ENCODE measurements around the gene ACAA2. TPM values are rescaled to one million over a fixed set of nuclear protein-coding genes. Genes with fewer than 3 reads are reported as not detected.
"Not testable (repeated sequence)": the region's sequence is repeated elsewhere in the genome, so short reads cannot be mapped to it uniquely, and the experiment has no call there.

ACAA2 gene
- total RNA-seq, 1 experiment from 2014 or later: 77.1 TPM

- Mint-ChIP-seq H3K4me1 (ENCODE audit: low read depth, unreplicated experiment) (no peaks in the 10 kb centered on the region), H3K9me3 (ENCODE audit: low read depth, unreplicated experiment) (no peaks in the 10 kb centered on the region), H3K27me3 (ENCODE audit: unreplicated experiment) (no peaks in the 10 kb centered on the region), H3K27ac (ENCODE audit: unreplicated experiment) (no peak overlapping the region), H3K4me3 (ENCODE audit: low read depth, unreplicated experiment) (no peak overlapping the region), H3K36me3 (ENCODE audit: insufficient read depth, unreplicated experiment) (peaks cover 17% of the 10 kb centered on the region)
- no peak for DNase-seq
- no TSS peak for BruUV-seq (replicated peaks)
- intact Hi-C loops (cut with micrococcal nuclease; ENCODE audit: unreplicated experiment): no loop called here
- no peak for TF ChIP-seq CTCF (IDR thresholded peaks at IDR 0.05; ENCODE audit: unreplicated experiment)
- CTCF ChIA-PET: no interaction called here
Measured at GRCh38 chr18:49841236-49842217, 28.2 kb upstream of the ACAA2 start.

- no peak for DNase-seq
- intact Hi-C loops (cut with micrococcal nuclease; ENCODE audit: unreplicated experiment): no loop called here
- TF ChIP-seq CTCF (IDR thresholded peaks at IDR 0.05; ENCODE audit: unreplicated experiment): no peak
- CTCF ChIA-PET: no interaction called here
- Mint-ChIP-seq H3K27ac (ENCODE audit: unreplicated experiment) (no peak overlapping the region), H3K36me3 (ENCODE audit: insufficient read depth, unreplicated experiment) (peaks cover 25% of the 10 kb centered on the region), H3K27me3 (ENCODE audit: unreplicated experiment) (no peaks in the 10 kb centered on the region), H3K9me3 (ENCODE audit: low read depth, unreplicated experiment) (no peaks in the 10 kb centered on the region), H3K4me3 (ENCODE audit: low read depth, unreplicated experiment) (no peak overlapping the region), H3K4me1 (ENCODE audit: low read depth, unreplicated experiment) (peaks cover 21% of the 10 kb centered on the region)
- no TSS peak for BruUV-seq (replicated peaks)
Measured at GRCh38 chr18:49839012-49839411, 25.7 kb upstream of the ACAA2 start.

DNA sequence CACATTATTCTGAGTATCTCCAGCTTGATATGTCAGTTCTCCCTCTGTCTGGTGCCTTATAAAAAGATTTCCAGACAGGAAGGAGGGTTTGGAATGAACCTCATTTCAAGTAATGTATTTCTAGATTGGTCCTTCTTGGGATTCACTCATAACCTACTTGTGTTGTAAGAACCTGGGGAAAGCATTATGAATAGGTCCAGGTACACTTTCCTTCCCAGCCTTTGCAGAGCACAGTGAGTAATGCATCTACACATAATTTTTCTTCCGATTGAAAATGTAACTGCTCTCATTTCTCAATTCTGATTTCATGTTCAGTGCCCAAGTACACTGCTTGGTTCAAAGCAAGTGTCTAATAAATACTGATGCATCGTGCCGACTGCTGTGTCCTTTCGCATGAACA lies 25.0 kb upstream of the ACAA2 start:
- no TSS peak for BruUV-seq (replicated peaks)
- no peak for TF ChIP-seq CTCF (IDR thresholded peaks at IDR 0.05; ENCODE audit: unreplicated experiment)
- no peak overlapping the region for H3K27ac Mint-ChIP-seq (ENCODE audit: unreplicated experiment)
- H3K27me3 Mint-ChIP-seq (ENCODE audit: unreplicated experiment): no peaks in the 10 kb centered on the region
- no peak for DNase-seq
- CTCF ChIA-PET: no interaction called here
- peaks cover 25% of the 10 kb centered on the region for H3K36me3 Mint-ChIP-seq (ENCODE audit: insufficient read depth, unreplicated experiment)
- peaks cover 27% of the 10 kb centered on the region for H3K4me1 Mint-ChIP-seq (ENCODE audit: low read depth, unreplicated experiment)
- H3K9me3 Mint-ChIP-seq (ENCODE audit: low read depth, unreplicated experiment): no peaks in the 10 kb centered on the region
- intact Hi-C loops (cut with micrococcal nuclease; ENCODE audit: unreplicated experiment): no loop called here
- H3K4me3 Mint-ChIP-seq (ENCODE audit: low read depth, unreplicated experiment): no peak overlapping the region

GRCh38 chr18:49837889-49838288 lies 24.6 kb upstream of the ACAA2 start:
- H3K4me3 Mint-ChIP-seq (ENCODE audit: low read depth, unreplicated experiment): no peak overlapping the region
- no peak for TF ChIP-seq CTCF (IDR thresholded peaks at IDR 0.05; ENCODE audit: unreplicated experiment)
- no peaks in the 10 kb centered on the region for H3K9me3 Mint-ChIP-seq (ENCODE audit: low read depth, unreplicated experiment)
- no TSS peak for BruUV-seq (replicated peaks)
- H3K27ac Mint-ChIP-seq (ENCODE audit: unreplicated experiment): no peak overlapping the region
- no peak for DNase-seq
- CTCF ChIA-PET: no interaction called here
- intact Hi-C loops (cut with micrococcal nuclease; ENCODE audit: unreplicated experiment): no loop called here
- H3K27me3 Mint-ChIP-seq (ENCODE audit: unreplicated experiment): no peaks in the 10 kb centered on the region
- H3K36me3 Mint-ChIP-seq (ENCODE audit: insufficient read depth, unreplicated experiment): peaks cover 25% of the 10 kb centered on the region
- peaks cover 32% of the 10 kb centered on the region for H3K4me1 Mint-ChIP-seq (ENCODE audit: low read depth, unreplicated experiment)

DNA sequence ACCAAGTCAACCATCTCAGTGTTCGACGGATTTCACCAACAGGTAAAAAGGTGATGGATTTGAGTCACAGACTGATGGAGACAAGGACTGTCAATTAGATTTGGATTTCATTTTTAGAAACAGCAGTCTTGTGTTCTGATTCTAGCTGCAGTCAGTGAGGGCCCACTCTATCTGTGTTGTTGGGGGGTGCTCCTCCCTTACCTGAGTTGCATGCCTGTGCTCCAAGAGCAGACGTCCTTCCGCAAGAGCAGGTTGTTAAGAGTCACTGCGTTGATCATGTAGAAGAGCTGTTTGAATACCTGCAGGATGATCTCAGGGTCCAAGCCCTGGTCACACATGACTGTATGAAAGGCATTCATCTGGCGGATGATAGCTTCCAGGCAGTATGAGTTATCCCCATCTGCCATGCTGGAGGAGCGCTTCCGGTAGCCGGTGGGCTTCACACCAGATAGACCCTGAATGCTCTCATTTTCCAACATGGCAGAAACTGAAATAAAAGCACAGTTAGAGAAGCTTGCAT lies 24.0 kb upstream of the ACAA2 start:
- BruUV-seq (replicated peaks): not testable (repeated sequence)

More for the DNA sequence above, 24.0 kb upstream of the ACAA2 start:
- H3K27me3 Mint-ChIP-seq (ENCODE audit: unreplicated experiment); H3K9me3 Mint-ChIP-seq (ENCODE audit: low read depth, unreplicated experiment); H3K27ac Mint-ChIP-seq (ENCODE audit: unreplicated experiment); DNase-seq; intact Hi-C loops (cut with micrococcal nuclease; ENCODE audit: unreplicated experiment); H3K4me3 Mint-ChIP-seq (ENCODE audit: low read depth, unreplicated experiment); CTCF ChIA-PET: not testable (repeated sequence)
- Mint-ChIP-seq H3K4me1 (ENCODE audit: low read depth, unreplicated experiment) (peaks cover 37% of the 10 kb centered on the region), H3K36me3 (ENCODE audit: insufficient read depth, unreplicated experiment) (peaks cover 21% of the 10 kb centered on the region)

All from Calu3 (cell line).